Stimulated activated CD8-positive, alpha-beta memory T cell treated with anti-CD3 and anti-CD28 coated beads, Interleukin-7, amount 100 ng/mL, for 48 hours (primary cell): Measurements from ENCODE around the gene ATP8B2.
A peak's percentile ranks its signal among the peaks of the same experiment; 100 is the strongest.
"Not testable (repeated sequence)": the region's sequence is repeated elsewhere in the genome, so short reads cannot be mapped to it uniquely, and the experiment has no call there.

ENCODE experiments used
- DNase-seq, 2 donors: peaks; one replicate each; pipeline ENCODE4 v3.0.0-alpha.2; 2020; ENCODE audit warnings: low read depth in 1 of 2; ENCODE audit errors: extremely low read depth in 1 of 2

Gene ATP8B2, protein sequence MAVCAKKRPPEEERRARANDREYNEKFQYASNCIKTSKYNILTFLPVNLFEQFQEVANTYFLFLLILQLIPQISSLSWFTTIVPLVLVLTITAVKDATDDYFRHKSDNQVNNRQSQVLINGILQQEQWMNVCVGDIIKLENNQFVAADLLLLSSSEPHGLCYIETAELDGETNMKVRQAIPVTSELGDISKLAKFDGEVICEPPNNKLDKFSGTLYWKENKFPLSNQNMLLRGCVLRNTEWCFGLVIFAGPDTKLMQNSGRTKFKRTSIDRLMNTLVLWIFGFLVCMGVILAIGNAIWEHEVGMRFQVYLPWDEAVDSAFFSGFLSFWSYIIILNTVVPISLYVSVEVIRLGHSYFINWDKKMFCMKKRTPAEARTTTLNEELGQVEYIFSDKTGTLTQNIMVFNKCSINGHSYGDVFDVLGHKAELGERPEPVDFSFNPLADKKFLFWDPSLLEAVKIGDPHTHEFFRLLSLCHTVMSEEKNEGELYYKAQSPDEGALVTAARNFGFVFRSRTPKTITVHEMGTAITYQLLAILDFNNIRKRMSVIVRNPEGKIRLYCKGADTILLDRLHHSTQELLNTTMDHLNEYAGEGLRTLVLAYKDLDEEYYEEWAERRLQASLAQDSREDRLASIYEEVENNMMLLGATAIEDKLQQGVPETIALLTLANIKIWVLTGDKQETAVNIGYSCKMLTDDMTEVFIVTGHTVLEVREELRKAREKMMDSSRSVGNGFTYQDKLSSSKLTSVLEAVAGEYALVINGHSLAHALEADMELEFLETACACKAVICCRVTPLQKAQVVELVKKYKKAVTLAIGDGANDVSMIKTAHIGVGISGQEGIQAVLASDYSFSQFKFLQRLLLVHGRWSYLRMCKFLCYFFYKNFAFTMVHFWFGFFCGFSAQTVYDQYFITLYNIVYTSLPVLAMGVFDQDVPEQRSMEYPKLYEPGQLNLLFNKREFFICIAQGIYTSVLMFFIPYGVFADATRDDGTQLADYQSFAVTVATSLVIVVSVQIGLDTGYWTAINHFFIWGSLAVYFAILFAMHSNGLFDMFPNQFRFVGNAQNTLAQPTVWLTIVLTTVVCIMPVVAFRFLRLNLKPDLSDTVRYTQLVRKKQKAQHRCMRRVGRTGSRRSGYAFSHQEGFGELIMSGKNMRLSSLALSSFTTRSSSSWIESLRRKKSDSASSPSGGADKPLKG

DNA sequence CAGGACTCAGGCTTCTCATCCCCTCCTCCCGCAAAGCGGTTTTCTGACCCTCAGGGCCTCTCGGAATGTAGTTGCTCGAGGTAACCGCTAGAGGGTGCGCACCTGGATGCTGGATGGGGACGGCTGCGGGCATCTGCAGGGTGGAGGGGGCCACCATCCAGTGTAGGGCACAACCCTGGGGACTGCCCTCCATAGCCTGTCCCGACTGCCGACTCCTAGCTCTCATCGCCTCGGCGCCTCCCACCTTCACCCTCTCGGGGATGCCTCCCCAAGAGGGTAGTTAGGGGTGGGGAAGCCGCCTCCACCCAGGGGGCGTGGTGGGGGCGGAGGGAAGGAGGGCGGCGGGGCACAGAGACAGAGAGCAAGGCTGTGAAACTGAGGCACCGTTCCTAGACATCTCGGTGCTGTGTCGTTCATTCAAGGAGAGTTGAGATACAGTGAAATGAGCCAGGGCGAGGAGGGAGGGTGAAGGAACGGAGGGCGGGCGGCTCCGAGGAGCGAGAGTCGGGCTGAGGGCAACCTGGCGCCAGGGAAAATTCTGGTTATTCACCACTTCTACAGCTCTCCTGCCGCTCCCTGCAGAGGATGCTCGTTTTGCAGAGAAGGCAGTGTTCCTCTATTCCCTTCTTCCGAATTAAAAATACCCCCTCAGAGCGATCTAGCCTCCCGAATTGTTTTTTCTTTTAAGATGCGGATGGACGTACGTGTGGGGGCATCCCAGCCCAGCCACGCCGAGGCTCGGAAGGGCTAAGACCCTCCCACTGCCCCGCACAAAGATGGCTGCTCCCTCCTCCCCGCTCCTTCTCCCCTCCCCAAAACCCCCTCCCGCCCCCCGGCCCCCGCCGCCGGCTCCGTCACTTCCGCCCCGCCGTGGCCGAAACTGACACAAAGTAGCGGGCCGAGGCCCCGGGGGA, at the start of gene ATP8B2:
Gene ATP8B2, plus strand, starts transcription at position 857 of the 914 bp plus-strand sequence. CDS start 2,617 bp downstream, outside the sequence.
- peak; percentile 61 to 72 for DNase-seq

DNA sequence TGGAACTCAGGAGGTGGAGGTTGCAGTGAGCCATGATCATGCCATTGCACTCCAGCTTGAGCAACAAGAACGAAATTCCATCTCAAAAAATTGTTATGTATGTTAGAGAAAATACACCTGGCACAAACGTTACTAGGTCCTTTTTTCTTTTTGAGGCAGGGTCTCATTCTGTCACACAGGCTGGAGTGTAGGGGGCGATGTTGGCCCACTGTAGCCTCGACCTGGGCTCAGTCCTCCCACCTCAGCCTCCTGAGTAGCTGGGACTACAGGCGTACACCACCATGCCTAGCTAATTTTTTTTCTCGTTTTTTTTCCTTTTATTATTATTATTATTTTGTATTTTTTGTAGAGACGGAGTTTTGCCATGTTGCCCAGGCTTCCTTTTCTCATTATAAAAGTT, 48.5 kb upstream of the ATP8B2 start:
- no peak for DNase-seq

DNA sequence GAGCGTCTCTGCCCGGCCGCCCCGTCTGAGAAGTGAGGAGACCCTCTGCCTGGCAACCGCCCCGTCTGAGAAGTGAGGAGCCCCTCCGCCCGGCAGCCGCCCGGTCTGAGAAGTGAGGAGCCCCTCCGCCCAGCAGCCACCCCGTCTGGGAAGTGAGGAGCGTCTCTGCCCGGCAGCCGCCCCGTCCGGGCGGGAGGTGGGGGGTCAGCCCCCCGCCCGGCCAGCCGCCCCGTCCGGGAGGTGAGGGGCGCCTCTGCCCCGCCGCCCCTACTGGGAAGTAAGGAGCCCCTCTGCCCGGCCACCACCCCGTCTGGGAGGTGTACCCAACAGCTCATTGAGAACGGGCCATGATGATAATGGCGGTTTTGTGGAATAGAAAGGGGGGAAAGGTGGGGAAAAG, 37.7 kb upstream of the ATP8B2 start:
- not testable (repeated sequence) for DNase-seq

DNA sequence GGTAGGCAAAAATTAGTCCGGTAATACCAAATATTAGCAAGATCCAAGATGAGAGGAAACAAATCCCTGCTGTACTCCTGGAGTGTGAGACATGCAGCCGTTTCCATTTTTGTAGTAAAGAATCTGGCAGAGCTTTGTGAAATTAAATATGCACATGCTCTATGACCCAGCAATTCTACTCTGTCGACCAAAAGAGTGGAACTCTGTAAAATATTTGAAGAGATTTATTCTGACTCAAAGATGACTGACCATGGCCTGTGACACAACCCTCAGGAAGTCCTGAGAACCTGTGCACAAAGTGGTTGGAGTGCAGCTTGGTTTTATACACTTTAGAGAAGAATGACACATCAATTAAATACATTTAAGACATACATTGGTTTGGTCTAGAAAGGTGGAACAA, 36.7 kb upstream of the ATP8B2 start:
- DNase-seq, result no peak

DNA sequence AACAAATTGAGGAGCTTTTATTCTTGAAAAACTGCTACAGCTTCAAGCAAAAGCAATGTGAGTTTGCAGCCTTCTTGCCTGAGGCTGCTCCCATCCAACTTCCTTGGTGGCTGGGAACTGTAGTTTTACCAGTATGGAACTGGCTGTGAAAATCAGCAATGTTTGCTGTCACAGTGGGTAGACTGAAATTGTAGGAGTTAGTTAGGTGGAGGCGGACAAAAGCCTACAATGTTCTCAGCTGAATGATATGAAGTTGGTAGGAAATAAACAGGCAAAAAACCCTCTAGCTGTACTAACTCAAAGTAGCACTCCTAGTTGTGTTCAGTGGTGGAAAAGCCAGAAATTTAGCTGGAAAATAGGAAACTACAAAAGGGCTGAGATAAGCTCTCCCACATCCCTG, 34.4 kb upstream of the ATP8B2 start:
- no peak for DNase-seq

DNA sequence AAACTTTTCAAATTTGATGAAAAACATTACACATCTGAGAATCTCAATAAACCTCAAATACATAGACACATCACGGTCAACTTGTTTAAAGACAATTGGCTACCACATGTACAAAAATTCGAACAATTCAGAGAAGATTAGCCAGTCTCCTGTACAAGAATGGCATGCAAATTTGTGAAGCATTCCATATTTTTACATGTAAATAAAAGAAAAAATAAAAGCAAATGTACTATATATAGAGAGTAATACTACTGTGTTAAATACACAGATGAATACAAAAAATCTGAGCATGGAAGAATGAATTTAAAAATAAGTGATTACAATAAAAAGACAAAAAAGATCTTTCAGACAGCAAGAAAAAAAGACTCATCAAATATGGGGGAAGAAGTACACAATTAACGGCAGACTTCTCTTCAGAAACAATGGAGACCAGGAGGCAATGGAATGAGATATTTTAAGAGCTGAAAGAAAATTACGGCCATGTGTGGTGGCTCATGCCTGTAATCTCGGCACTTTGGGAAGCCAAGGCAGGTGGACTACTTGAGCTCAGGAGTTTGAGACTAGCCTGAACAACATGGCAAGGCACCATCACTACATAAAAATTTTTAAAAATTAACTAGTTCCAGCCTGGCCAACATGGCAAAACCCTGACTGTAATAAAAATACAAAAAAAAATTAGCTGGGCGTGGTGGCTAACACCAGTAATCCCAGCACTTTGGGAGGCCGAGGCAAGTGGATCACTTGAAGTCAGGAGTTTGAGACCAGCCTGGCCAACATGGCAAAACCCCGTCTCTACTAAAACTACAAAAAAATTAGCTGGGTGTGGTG, 29.7 kb upstream of the ATP8B2 start:
- no peak for DNase-seq

DNA sequence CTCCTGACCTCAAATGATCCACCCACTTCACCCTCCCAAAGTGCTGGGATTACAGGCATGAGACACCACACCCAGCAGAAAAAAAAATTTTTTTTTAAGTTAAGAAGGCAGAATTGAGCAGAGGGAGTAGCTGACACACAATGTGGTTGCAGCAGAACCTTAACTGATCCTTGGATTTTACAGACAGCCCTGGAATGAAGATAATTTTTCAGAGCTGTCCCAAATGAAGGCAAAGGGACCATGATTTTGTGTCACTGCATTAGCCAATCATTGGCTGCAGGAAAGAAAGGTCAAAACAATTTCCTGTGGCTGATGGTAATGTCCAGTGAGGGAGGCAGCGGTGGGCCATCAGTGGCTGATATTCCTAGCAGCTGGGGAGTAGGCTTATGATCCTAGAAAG, 23.7 kb upstream of the ATP8B2 start:
- no peak for DNase-seq

DNA sequence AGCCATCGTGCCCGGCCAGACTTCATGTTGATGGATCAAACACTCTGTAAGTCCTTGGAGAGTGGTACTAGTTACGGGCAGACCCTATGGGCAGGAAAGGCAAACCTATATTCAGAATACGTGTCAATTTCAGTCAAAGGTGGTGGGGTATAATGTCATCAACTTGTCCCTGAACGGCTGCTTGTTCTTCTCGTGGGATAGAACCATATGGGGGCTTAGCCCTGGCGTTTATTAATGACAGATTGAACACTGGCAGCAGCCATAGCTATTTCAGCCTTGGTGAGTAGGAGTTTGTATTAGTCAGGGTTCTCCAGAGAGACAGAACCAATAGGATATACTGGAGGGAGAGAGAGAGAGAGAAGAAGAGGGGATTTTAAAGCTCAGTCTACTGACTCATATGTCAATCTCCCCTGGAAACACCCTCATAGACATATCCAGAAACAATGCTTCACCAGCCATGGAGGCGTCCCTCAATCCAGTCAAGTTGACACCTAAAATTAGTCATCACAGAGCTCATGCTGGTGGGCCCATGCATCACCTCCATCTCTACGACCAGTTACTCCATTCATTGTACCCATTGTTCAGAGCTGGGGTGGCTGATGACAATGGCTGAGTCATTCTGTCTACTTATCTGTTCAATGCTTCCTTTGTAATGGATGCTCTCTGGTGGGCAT, 20.5 kb upstream of the ATP8B2 start:
- DNase-seq, result peak in 1 of 2 donors; percentile 73

DNA sequence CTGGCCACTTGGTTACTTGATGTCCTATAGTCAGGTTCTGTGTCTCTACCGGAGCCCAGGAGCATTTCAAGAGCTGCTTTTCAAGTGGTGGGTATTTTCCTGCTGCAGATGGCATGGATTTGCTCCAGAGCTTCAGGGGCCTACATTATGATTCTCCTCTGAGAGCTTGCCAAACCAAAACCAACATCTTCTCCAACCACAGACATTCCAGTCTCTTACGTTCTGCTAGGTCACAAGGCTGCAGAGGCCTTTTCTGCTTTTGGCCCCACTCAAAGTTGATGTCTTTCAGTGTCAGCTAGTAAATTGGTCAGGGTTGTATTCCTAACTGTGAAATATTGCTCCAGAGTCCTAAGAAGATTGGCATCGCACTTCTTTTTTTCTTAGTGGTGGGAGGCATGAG, 19.2 kb upstream of the ATP8B2 start:
- no peak for DNase-seq

DNA sequence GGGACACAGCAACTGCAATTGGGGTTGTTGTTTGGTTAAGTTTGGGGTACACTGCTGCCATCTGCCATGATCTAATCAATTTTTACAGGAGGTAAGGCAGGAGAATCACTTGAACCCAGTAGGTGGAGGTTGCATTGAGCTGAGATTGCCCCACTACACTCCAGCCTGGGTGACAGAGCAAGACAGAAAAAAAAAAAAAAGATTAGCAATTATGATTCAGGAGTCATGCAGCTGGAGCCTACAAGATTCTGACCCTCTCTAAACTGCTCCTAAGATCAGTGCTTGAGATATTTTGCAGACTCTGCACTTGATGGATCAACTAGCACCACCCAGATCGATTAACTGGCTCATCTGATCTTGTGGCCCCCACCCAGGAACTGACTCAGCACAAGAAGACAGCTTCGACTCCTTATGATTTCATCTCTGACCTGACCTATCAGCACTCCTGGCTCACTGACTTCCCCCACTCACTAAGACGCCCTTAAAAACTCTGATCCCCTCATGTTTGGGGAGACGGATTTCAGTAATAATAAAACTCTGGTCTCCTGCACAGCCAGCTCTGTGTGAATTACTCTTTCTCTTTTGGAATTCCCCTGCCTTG, 17.6 kb upstream of the ATP8B2 start:
- not testable (repeated sequence) for DNase-seq

DNA sequence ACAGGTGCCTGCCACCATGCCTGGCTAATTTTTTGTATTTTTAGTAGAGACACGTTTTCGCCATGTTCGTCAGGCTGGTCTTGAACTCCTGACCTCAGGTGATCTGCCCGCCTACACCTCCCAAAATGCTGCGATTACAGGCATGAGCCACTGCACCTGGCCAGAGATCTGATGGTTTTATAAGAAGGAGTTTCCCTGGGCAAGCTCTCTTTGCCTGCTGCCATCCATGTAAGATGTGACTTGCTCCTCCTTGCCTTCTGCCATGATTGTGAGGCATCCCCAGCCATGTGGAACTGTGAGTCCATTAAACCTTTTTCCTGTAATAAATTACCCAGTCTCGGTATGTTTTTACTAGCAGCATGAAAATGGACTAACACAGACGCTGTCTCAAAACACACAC, 16.2 kb upstream of the ATP8B2 start:
- not testable (repeated sequence) for DNase-seq

DNA sequence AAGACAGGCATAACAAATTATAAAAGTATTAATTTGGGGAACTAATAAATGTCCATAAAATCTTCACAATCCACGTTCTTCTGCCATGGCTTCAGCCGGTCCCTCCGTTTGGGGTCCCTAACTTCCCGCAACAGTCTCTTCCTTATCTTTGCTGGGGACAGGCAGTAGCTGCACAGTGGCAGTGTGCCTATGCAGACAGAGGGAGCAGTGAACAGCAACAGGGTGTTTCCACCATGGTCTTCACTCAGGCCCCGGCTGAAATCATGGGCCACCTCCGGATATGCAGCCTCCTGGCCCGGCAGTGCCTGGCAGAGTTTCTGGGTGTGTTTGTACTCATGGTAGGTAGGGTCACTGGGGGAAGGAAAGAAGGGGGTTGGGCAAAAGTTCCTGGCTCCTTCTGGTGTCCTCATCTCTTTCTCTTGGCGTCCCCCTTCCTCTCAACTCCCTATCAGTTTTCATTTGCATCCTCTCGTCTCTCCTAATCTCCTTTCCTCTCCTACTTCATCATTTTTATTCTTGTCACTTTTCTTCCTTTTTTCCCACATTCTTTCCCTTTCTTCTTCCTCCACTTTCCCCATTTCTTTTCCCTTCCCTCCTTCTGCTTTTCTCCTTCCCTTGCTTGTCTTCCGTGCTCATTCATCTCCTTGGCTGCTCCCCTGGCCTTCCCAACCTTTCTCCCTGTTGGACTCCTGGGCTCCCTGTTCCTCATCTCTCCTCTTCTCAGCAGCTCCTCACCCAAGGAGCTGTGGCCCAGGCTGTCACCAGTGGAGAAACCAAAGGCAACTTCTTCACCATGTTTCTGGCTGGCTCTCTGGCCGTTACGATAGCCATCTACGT, 12.9 kb upstream of the ATP8B2 start:
- DNase-seq, result not testable (repeated sequence)

DNA sequence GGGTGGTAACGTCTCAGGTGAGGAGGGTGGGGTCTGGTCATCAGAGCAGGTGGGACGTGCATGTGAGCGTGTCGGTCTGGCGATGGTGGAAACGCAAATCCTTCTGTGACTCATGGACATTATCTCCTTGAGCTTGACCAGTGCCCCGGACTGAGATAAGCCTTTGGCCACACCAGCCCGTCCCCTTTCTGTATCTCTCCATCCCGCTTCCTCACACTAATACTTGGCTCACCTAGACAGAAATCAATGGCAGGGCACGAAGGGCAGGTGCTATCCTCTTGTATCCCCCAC, 12.3 kb upstream of the ATP8B2 start:
- DNase-seq, result no peak

DNA sequence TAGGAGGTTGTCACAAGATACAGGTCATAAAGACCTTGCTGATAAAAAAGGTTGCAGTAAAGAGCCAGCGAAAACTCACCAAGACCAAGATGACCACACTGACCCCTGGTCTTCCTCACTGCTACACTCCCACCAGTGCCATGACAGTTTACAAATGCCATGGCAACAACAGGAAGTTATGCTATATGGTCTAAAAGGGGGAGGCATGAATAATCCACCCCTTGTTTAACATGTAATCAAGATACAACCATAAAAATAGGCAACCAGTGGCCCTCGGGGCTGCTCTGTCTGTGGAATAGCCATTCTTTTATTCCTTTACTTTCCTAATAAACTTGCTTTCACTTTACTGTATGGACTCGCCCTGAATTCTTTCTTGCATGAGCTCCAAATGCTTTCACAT, 11.1 kb upstream of the ATP8B2 start:
- not testable (repeated sequence) for DNase-seq

DNA sequence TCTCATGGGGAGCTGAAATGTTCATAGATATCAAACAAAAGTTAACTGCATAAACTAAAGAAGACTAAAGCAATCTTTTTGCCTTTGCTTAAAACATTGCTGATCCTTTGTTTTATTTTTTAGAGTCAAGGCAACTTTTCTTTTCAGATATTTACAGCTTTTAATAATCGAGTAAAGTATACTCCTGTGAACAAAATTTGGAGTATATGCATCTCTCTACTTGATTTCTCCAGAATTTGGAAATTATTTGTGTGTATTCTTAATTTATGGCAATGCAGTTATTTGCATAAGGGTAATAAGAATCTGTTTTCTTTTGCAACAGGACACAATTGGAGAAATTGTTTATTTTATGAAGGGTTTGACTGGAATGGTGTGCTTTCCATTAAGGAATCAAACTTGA, 8.6 kb upstream of the ATP8B2 start:
- no peak for DNase-seq

DNA sequence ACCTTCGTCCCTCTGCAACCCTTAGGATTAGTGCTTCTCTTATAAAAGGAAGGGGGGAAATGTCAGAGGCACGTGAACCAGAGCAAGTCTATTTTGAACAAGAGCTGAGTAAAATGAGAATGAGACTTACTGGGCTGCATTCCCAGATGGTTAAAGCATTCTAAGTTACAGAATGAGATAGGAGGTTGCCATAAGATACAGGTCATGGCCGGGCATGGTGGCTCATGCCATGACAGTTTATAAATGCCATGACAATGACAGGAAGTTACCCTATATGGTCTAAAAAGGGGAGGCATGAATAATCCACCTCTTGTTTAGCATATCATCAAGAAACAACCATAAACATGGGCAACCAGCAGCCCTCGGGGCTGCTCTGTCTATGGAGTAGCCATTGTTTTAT, 6.9 kb upstream of the ATP8B2 start:
- DNase-seq, result no peak

DNA sequence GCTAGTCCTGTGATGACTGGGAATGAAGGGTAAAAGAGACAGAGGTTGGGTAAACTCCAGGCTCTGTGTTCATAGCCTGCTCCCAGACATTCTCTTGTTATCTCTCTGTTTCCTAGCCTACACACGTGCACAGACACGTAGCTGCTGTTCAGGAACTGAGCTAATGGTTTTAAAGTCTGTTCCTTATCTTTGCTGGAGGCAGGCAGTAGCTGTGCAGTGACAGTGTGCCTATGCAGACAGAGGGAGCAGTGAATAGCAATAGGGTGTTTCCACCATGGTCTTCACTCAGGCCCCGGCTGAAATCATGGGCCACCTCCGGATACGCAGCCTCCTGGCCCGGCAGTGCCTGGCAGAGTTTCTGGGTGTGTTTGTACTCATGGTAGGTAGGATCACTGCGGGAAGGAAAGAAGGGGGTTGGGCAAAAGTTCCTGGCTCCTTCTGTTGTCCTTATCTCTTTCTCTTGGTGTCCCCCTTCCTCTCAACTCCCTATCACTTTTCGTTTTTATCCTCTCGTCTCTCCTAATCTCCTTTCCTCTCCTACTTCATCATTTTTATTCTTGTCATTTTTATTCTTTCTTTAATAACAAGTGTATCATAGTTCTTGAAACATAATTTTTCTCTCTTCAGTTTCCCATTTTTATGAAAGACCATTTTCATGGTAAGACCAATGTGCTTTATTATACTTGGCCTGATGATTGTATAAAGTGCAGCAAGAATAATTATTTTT, 4.3 kb upstream of the ATP8B2 start, which contains the start of gene AQP10:
Gene AQP10, plus strand, starts transcription at position 212 of the 727 bp plus-strand sequence. Its CDS starts 63 bp downstream, at position 275.
- no peak for DNase-seq
